NCI-H1105 treated with DMSO at 0.1 percent for 48 hours (cell line): ENCODE measurements around the gene ANKRD17.
"Not testable (repeated sequence)": the region's sequence is repeated elsewhere in the genome, so short reads cannot be mapped to it uniquely, and the experiment has no call there.

Experiments used
- DNase-seq: peaks from one replicate; lab custom pipeline; 2025; lab: John Stamatoyannopoulos, UW

ANKRD17 gene

GRCh38 chr4:73248416-73248815 lies 10.2 kb downstream of the ANKRD17 start:
- DNase-seq: no peak

GRCh38 chr4:73247100-73247499 lies 11.5 kb downstream of the ANKRD17 start:
- no peak for DNase-seq

GRCh38 chr4:73245955-73246354 lies 12.6 kb downstream of the ANKRD17 start:
- DNase-seq: no peak

GRCh38 chr4:73244945-73245601 lies 13.5 kb downstream of the ANKRD17 start:
- no peak for DNase-seq

GRCh38 chr4:73237044-73237443 lies 21.6 kb downstream of the ANKRD17 start:
- DNase-seq: no peak

- DNase-seq: no peak
These were observed 22.4 kb downstream of the ANKRD17 start for GRCh38 chr4:73236151-73236550.

- DNase-seq: no peak
These were observed 23.9 kb downstream of the ANKRD17 start for GRCh38 chr4:73234712-73235111.

GRCh38 chr4:73231518-73232487 lies 26.8 kb downstream of the ANKRD17 start:
- DNase-seq: no peak

GRCh38 chr4:73230865-73231517 lies 27.6 kb downstream of the ANKRD17 start:
- no peak for DNase-seq

GRCh38 chr4:73228800-73229199 lies 29.8 kb downstream of the ANKRD17 start:
- not testable (repeated sequence) for DNase-seq

GRCh38 chr4:73224886-73225285 lies 33.7 kb downstream of the ANKRD17 start:
- DNase-seq: no peak

GRCh38 chr4:73223258-73223650 lies 35.3 kb downstream of the ANKRD17 start:
- DNase-seq: no peak

- DNase-seq: peak; percentile 82
These were observed 35.9 kb downstream of the ANKRD17 start for GRCh38 chr4:73222466-73223257.

- DNase-seq: no peak
These were observed 36.9 kb downstream of the ANKRD17 start for GRCh38 chr4:73221734-73222133.

GRCh38 chr4:73220815-73221214 lies 37.8 kb downstream of the ANKRD17 start:
- no peak for DNase-seq

- no peak for DNase-seq
These were observed 44.5 kb downstream of the ANKRD17 start for GRCh38 chr4:73213916-73214653.

GRCh38 chr4:73212982-73213730 lies 45.4 kb downstream of the ANKRD17 start:
- DNase-seq: no peak

- DNase-seq: no peak
These were observed 46.6 kb downstream of the ANKRD17 start for GRCh38 chr4:73211968-73212367.

GRCh38 chr4:73208376-73208775 lies 50.2 kb downstream of the ANKRD17 start:
- DNase-seq: no peak

GRCh38 chr4:73206236-73206635 lies 52.4 kb downstream of the ANKRD17 start:
- no peak for DNase-seq
